HCT116 (cell line): ENCODE measurements around the gene PARVB. TPM values are rescaled to one million over a fixed set of nuclear protein-coding genes. Genes with fewer than 3 reads are reported as not detected.

Experiments used
- ATAC-seq: fragments of 200-7000 bp; cut with Tn5 transposase; 2 replicates; pipeline ENCODE4 v1.9.1; 2020; ENCODE audit warnings: mild to moderate bottlenecking, moderate library complexity
- BruUV-seq: library from RNA; stranded (reverse); fragments of 400-500 nt; replicated peaks from 2 replicates; lab custom pipeline; 2021; lab: Mats Ljungman, UMichigan
- CTCF ChIA-PET: fragments of 300-600 bp; sonication (Branson Sonifier 250); formaldehyde crosslinking; loops from one replicate; lab custom pipeline; 2021; ENCODE audit warnings: antibody characterized with exemption; lab: Charles Lee
- POLR2A ChIA-PET: fragments of 300-600, 350-600 bp; sonication (Branson Sonifier 250); formaldehyde crosslinking; loops from one replicate; lab custom pipeline; 2021; ENCODE audit warnings: antibody characterized with exemption; lab: Charles Lee
- RAD21 ChIA-PET, 2 experiments: fragments of 300-600 bp; sonication (Branson Sonifier 250); formaldehyde crosslinking; loops; one replicate each; lab custom pipeline; 2023; ENCODE audit warnings: low total read pairs in 2 of 2; ENCODE audit not compliant: uncharacterized antibody in 2 of 2, unreplicated experiment in 2 of 2, low non-redundant PET in 1 of 2; lab: Charles Lee
- DNase-seq: peaks from one replicate; pipeline ENCODE4 v3.0.0-alpha.2; 2010; ENCODE audit warnings: low read depth, low spot score
- H2AFZ ChIP-seq: fragments of 200-600 bp; shearing (Covaris generic), sonication (generic); 2 replicates; pipeline ENCODE4 v1.6.1; 2017; ENCODE audit warnings: low read depth, mixed run types, mixed read lengths, antibody characterized with exemption, low read length; ENCODE audit not compliant: poor library complexity, severe bottlenecking
- H3K27ac ChIP-seq: 2 replicates; pipeline ENCODE4 v1.5.1; 2012; ENCODE audit warnings: low read depth, low read length
- H3K27me3 ChIP-seq: fragments of 200-600 bp; sonication (generic); 2 replicates; pipeline ENCODE4 v1.6.1; 2016; ENCODE audit warnings: mixed run types, low read length, mixed read lengths; ENCODE audit not compliant: insufficient read depth
- H3K36me3 ChIP-seq, 2 experiments: fragments of 200-500 bp in 1 of 2; fragments of 200-600 bp in 1 of 2; sonication (Bioruptor generic) in 1 of 2; sonication (generic) in 1 of 2; 2 replicates each; pipeline versions ENCODE4 v1.5.1 to v1.6.1; 2014 to 2016; ENCODE audit warnings: low read length in 2 of 2, inconsistent platforms in 1 of 2, mixed read lengths in 1 of 2, mixed run types in 1 of 2; ENCODE audit not compliant: insufficient read depth in 2 of 2, control insufficient read depth in 1 of 2
- H3K4me1 ChIP-seq, 2 experiments: fragments of 200-600 bp in 1 of 2; sonication (generic) in 1 of 2; 2 replicates each; pipeline versions ENCODE4 v1.5.1 to v1.6.1; 2012 to 2017; ENCODE audit warnings: low read length in 2 of 2, inconsistent platforms in 1 of 2, mild to moderate bottlenecking in 1 of 2, mixed read lengths in 1 of 2, mixed run types in 1 of 2, moderate library complexity in 1 of 2; ENCODE audit not compliant: insufficient read depth in 2 of 2, control insufficient read depth in 1 of 2
- H3K4me2 ChIP-seq: fragments of 200-600 bp; sonication (generic); 2 replicates; pipeline ENCODE4 v1.6.1; 2017; ENCODE audit warnings: mixed run types, low read length, mixed read lengths
- H3K4me3 ChIP-seq, 2 experiments: fragments of 200-600 bp in 1 of 2; sonication (generic) in 1 of 2; replicated peaks in 1 of 2; 2 replicates each; pipeline ENCODE4 v1.5.1; 2011 to 2016; ENCODE audit warnings: low read length in 2 of 2, control low read depth in 1 of 2, low read depth in 1 of 2, mild to moderate bottlenecking in 1 of 2, mixed read lengths in 1 of 2, mixed run types in 1 of 2
- H3K79me2 ChIP-seq: fragments of 200-600 bp; sonication (generic); 2 replicates; pipeline ENCODE4 v1.6.1; 2017; ENCODE audit warnings: mild to moderate bottlenecking, mixed run types, low read length, moderate library complexity, mixed read lengths; ENCODE audit not compliant: insufficient read depth
- H3K9ac ChIP-seq: fragments of 200-600 bp; sonication (generic); 2 replicates; pipeline ENCODE4 v1.6.1; 2016; ENCODE audit warnings: low read length, mixed read lengths
- H3K9me2 ChIP-seq: fragments of 200-600 bp; sonication (generic), shearing (Covaris generic); 2 replicates; pipeline ENCODE4 v1.6.1; 2017; ENCODE audit warnings: mixed run types, mild to moderate bottlenecking, moderate library complexity; ENCODE audit not compliant: insufficient read depth
- H3K9me3 ChIP-seq, 2 experiments: fragments of 200-500 bp in 1 of 2; fragments of 200-600 bp in 1 of 2; sonication (Bioruptor generic) in 1 of 2; sonication (generic) in 1 of 2; 2 replicates each; pipeline ENCODE4 v1.6.1; 2014 to 2017; ENCODE audit warnings: low read length in 2 of 2, mixed read lengths in 2 of 2, inconsistent platforms in 1 of 2, low read depth in 1 of 2, mild to moderate bottlenecking in 1 of 2, mixed run types in 1 of 2, moderate library complexity in 1 of 2; ENCODE audit not compliant: control insufficient read depth in 1 of 2, insufficient read depth in 1 of 2
- H4K20me1 ChIP-seq: fragments of 200-600 bp; sonication (generic), shearing (Covaris generic); 2 replicates; pipeline ENCODE4 v1.6.1; 2017; ENCODE audit warnings: mixed run types, mild to moderate bottlenecking, moderate library complexity; ENCODE audit not compliant: insufficient read depth
- CTCF ChIP-seq, 3 experiments: fragments of 200-600 bp in 1 of 3; sonication (generic) in 1 of 3; IDR thresholded peaks in 2 of 3; conservative IDR thresholded peaks in 1 of 3; 2 replicates each; pipeline ENCODE4 v1.5.1; 2012 to 2017; ENCODE audit warnings: low read depth in 2 of 3, low read length in 2 of 3, antibody characterized with exemption in 1 of 3, borderline replicate concordance in 1 of 3, control low read depth in 1 of 3, mild to moderate bottlenecking in 1 of 3, mixed read lengths in 1 of 3, mixed run types in 1 of 3, moderate library complexity in 1 of 3; ENCODE audit not compliant: insufficient read depth in 1 of 3
- EGR1 ChIP-seq: IDR thresholded peaks from 2 replicates; pipeline ENCODE4 v1.6.1; 2012; ENCODE audit warnings: low read depth
- EZH2phosphoT487 ChIP-seq: fragments of 200-600 bp; IDR thresholded peaks from 2 replicates; pipeline ENCODE4 v1.6.1; 2018; ENCODE audit warnings: antibody characterized with exemption, borderline replicate concordance
- FOSL1 ChIP-seq: IDR thresholded peaks from 2 replicates; pipeline ENCODE4 v1.6.1; 2012; ENCODE audit warnings: low read depth
- JUND ChIP-seq: IDR thresholded peaks from 2 replicates; pipeline ENCODE4 v1.6.1; 2012
- MAX ChIP-seq: IDR thresholded peaks from 2 replicates; pipeline ENCODE4 v1.6.1; 2012
- REST ChIP-seq: IDR thresholded peaks from 2 replicates; pipeline ENCODE4 v1.6.1; 2012; ENCODE audit warnings: low read depth
- SRF ChIP-seq: IDR thresholded peaks from 2 replicates; pipeline ENCODE4 v1.6.1; 2012; ENCODE audit warnings: low read depth
- ZBTB33 ChIP-seq: IDR thresholded peaks from 2 replicates; pipeline ENCODE4 v1.6.1; 2011; ENCODE audit warnings: mild to moderate bottlenecking, low read length, moderate library complexity; ENCODE audit not compliant: insufficient replicate concordance; ENCODE audit errors: extremely low read depth
- ZNF274 ChIP-seq: fragments of 200-500 bp; sonication (Bioruptor generic); IDR thresholded peaks from 2 replicates; pipeline ENCODE4 v1.6.1; 2014; ENCODE audit warnings: mild to moderate bottlenecking, low read depth, low read length, inconsistent platforms
- intact Hi-C: fragments of 100-400 bp; cut with micrococcal nuclease; formaldehyde crosslinking; loops from 2 replicates; pipeline ENCODE4 v1.10.0; 2022
- total RNA-seq: library from RNA; stranded (reverse); gene quantifications from one replicate; pipeline ENCODE4 v1.2.1, GENCODE V29; 2021; ENCODE audit not compliant: unreplicated experiment

PARVB gene
- total RNA-seq, 1 experiment from 2014 or later = 21.4 TPM

- CTCF ChIA-PET = interaction anchor here (1.3 to 4.0 kb wide), 2 partner anchors 90 to 630 kb away, joined by 5 to 51 read pairs; no protein-coding TSS in a partner anchor
Observed at GRCh38 chr22:43995798-43996169, 28.3 kb upstream of the PARVB start.

More at GRCh38 chr22:43995798-43996169, 28.3 kb upstream of the PARVB start:
- intact Hi-C loops = no loop called here
- no peaks in the 10 kb centered on the region for H4K20me1 ChIP-seq
- no peak for DNase-seq
- TF ChIP-seq ZBTB33 (no peak), EZH2phosphoT487 (no peak), FOSL1 (no peak), JUND (no peak), MAX (no peak), REST (no peak), EGR1 (no peak), CTCF (IDR thresholded peaks at IDR 0.05 in 2 of 3, conservative IDR thresholded peaks at IDR 0.05 in 1 of 3; ENCODE audit: borderline replicate concordance in 1 of 3, insufficient read depth in 1 of 3, low read depth in 2 of 3, low read length in 2 of 3) (no peak), ZNF274 (no peak), SRF (no peak)
- TF ChIP-seq, all 23 proteins: peak for 0
- Histone ChIP-seq H3K9me2 (no peaks in the 10 kb centered on the region), H3K9me3 (no peaks in the 10 kb centered on the region), H3K36me3 (peaks cover 17 to 28% of the 10 kb centered on the region in 2 experiments; a peak in 3 of 4 replicates), H3K27ac (no peak overlapping the region), H3K4me1 (no peaks in the 10 kb centered on the region), H3K27me3 (no peaks in the 10 kb centered on the region), H3K4me2 (no peak overlapping the region), H2AFZ (no peak overlapping the region), H3K4me3 (no peak overlapping the region), H3K9ac (no peak overlapping the region), H3K79me2 (no peaks in the 10 kb centered on the region)
- no TSS peak for BruUV-seq
- ChIA-PET POLR2A (no interaction called here), RAD21 (no interaction called here)
- no peak for ATAC-seq
